Activated T-helper 2 cell treated with anti-CD3 and anti-CD28 coated beads, Interferon-gamma antibody, Interleukin-2, Interleukin-4, amounts not matched to agents 10 μg/mL and 5 μg/mL and 100 μg/mL, durations not matched to agents 14 hours and 24 hours and 36 hours (primary cell): Measurements from ENCODE around the gene KIAA0753. TPM values are rescaled to one million over a fixed set of nuclear protein-coding genes. Genes with fewer than 3 reads are reported as not detected.
A peak's percentile ranks its signal among the peaks of the same experiment; 100 is the strongest.

Source experiments
- DNase-seq: peaks from one replicate; pipeline ENCODE4 v3.0.0; 2021; ENCODE audit warnings: low spot score
- H3K27ac Mint-ChIP-seq: one replicate; pipeline ENCODE4 v1.8.0; 2021; ENCODE audit warnings: mixed read lengths
- H3K27me3 Mint-ChIP-seq: one replicate; pipeline ENCODE4 v1.8.0; 2021; ENCODE audit warnings: low read depth, mixed read lengths
- H3K36me3 Mint-ChIP-seq: one replicate; pipeline ENCODE4 v1.8.0; 2021; ENCODE audit warnings: low read depth, mixed read lengths
- H3K4me1 Mint-ChIP-seq: one replicate; pipeline ENCODE4 v1.8.0; 2021; ENCODE audit warnings: low read depth, mixed read lengths
- H3K4me3 Mint-ChIP-seq: one replicate; pipeline ENCODE4 v1.8.0; 2021; ENCODE audit warnings: low read depth, mild to moderate bottlenecking, moderate library complexity, mixed read lengths
- H3K9me3 Mint-ChIP-seq: one replicate; pipeline ENCODE4 v1.8.0; 2021; ENCODE audit warnings: mixed read lengths
- intact Hi-C: fragments of 100-400 bp; cut with micrococcal nuclease; formaldehyde crosslinking; loops from one replicate; pipeline ENCODE4 v1.15.1; 2023
- total RNA-seq: library from RNA; stranded (reverse); gene quantifications from 2 replicates; pipeline ENCODE4 v1.2.3, GENCODE V29; 2022

Gene KIAA0753
- total RNA-seq, 1 donor from 2014 or later, result 24.7 TPM

GRCh38 chr17:6551869-6552531 lies 88.5 kb downstream of the KIAA0753 start:
- H3K4me1 Mint-ChIP-seq, result peaks cover 18% of the 10 kb centered on the region
- H3K9me3 Mint-ChIP-seq, result no peaks in the 10 kb centered on the region
- H3K27ac Mint-ChIP-seq, result no peak overlapping the region
- H3K27me3 Mint-ChIP-seq, result peaks cover 33% of the 10 kb centered on the region
- no peaks in the 10 kb centered on the region for H3K36me3 Mint-ChIP-seq
- no peak for DNase-seq
- no peak overlapping the region for H3K4me3 Mint-ChIP-seq
- intact Hi-C loops, result no loop called here

- no peak overlapping the region for H3K27ac Mint-ChIP-seq
- no peak overlapping the region for H3K4me3 Mint-ChIP-seq
- intact Hi-C loops, result no loop called here
- H3K36me3 Mint-ChIP-seq, result no peaks in the 10 kb centered on the region
- H3K4me1 Mint-ChIP-seq, result peaks cover 18% of the 10 kb centered on the region
- H3K9me3 Mint-ChIP-seq, result no peaks in the 10 kb centered on the region
- DNase-seq, result no peak
- peaks cover 29% of the 10 kb centered on the region for H3K27me3 Mint-ChIP-seq
Measured at GRCh38 chr17:6551356-6551755, 89.2 kb downstream of the KIAA0753 start.

GRCh38 chr17:6549384-6550036 lies 91.0 kb downstream of the KIAA0753 start:
- Mint-ChIP-seq H3K9me3 (no peaks in the 10 kb centered on the region), H3K27me3 (peaks cover 18% of the 10 kb centered on the region), H3K4me1 (peaks cover 9% of the 10 kb centered on the region), H3K4me3 (no peak overlapping the region), H3K27ac (no peak overlapping the region), H3K36me3 (no peaks in the 10 kb centered on the region)
- intact Hi-C loops, result no loop called here
- no peak for DNase-seq

GRCh38 chr17:6548578-6549330 lies 91.8 kb downstream of the KIAA0753 start:
- H3K27me3 Mint-ChIP-seq, result peaks cover 10% of the 10 kb centered on the region
- peaks cover 9% of the 10 kb centered on the region for H3K4me1 Mint-ChIP-seq
- intact Hi-C loops, result no loop called here
- DNase-seq, result peak; percentile 20
- no peak overlapping the region for H3K27ac Mint-ChIP-seq
- no peak overlapping the region for H3K4me3 Mint-ChIP-seq
- H3K36me3 Mint-ChIP-seq, result no peaks in the 10 kb centered on the region
- no peaks in the 10 kb centered on the region for H3K9me3 Mint-ChIP-seq

GRCh38 chr17:6548034-6548433 lies 92.5 kb downstream of the KIAA0753 start:
- H3K4me3 Mint-ChIP-seq, result no peak overlapping the region
- no peaks in the 10 kb centered on the region for H3K9me3 Mint-ChIP-seq
- peaks cover 9% of the 10 kb centered on the region for H3K4me1 Mint-ChIP-seq
- H3K27ac Mint-ChIP-seq, result no peak overlapping the region
- no peak for DNase-seq
- no peaks in the 10 kb centered on the region for H3K36me3 Mint-ChIP-seq
- H3K27me3 Mint-ChIP-seq, result peaks cover 3% of the 10 kb centered on the region
- intact Hi-C loops, result no loop called here

GRCh38 chr17:6547336-6547735 lies 93.2 kb downstream of the KIAA0753 start:
- Mint-ChIP-seq H3K27ac (no peak overlapping the region), H3K36me3 (no peaks in the 10 kb centered on the region), H3K27me3 (peaks cover under 1% of the 10 kb centered on the region), H3K4me1 (peaks cover 9% of the 10 kb centered on the region), H3K4me3 (no peak overlapping the region), H3K9me3 (no peaks in the 10 kb centered on the region)
- intact Hi-C loops, result no loop called here
- DNase-seq, result no peak

- Mint-ChIP-seq H3K9me3 (no peaks in the 10 kb centered on the region), H3K27me3 (no peaks in the 10 kb centered on the region), H3K36me3 (no peaks in the 10 kb centered on the region), H3K4me3 (no peak overlapping the region), H3K27ac (no peak overlapping the region), H3K4me1 (peaks cover 9% of the 10 kb centered on the region)
- intact Hi-C loops, result no loop called here
- no peak for DNase-seq
Measured at GRCh38 chr17:6546069-6546718, 94.3 kb downstream of the KIAA0753 start.

GRCh38 chr17:6545291-6545690 lies 95.2 kb downstream of the KIAA0753 start:
- intact Hi-C loops, result no loop called here
- H3K9me3 Mint-ChIP-seq, result no peaks in the 10 kb centered on the region
- DNase-seq, result no peak
- H3K27me3 Mint-ChIP-seq, result no peaks in the 10 kb centered on the region
- no peak overlapping the region for H3K4me3 Mint-ChIP-seq
- H3K4me1 Mint-ChIP-seq, result peaks cover 9% of the 10 kb centered on the region
- H3K36me3 Mint-ChIP-seq, result no peaks in the 10 kb centered on the region
- no peak overlapping the region for H3K27ac Mint-ChIP-seq

GRCh38 chr17:6544011-6544370 lies 96.5 kb downstream of the KIAA0753 start:
- H3K27me3 Mint-ChIP-seq, result no peaks in the 10 kb centered on the region
- no peak overlapping the region for H3K27ac Mint-ChIP-seq
- H3K4me3 Mint-ChIP-seq, result no peak overlapping the region
- intact Hi-C loops, result no loop called here
- no peaks in the 10 kb centered on the region for H3K9me3 Mint-ChIP-seq
- H3K36me3 Mint-ChIP-seq, result no peaks in the 10 kb centered on the region
- peaks cover 8% of the 10 kb centered on the region for H3K4me1 Mint-ChIP-seq
- no peak for DNase-seq

GRCh38 chr17:6543079-6544010 lies 97.2 kb downstream of the KIAA0753 start:
- H3K4me3 Mint-ChIP-seq, result no peak overlapping the region
- H3K27ac Mint-ChIP-seq, result no peak overlapping the region
- intact Hi-C loops, result no loop called here

GRCh38 chr17:6542577-6542976 lies 97.9 kb downstream of the KIAA0753 start:
- H3K4me1 Mint-ChIP-seq, result no peaks in the 10 kb centered on the region
- H3K36me3 Mint-ChIP-seq, result no peaks in the 10 kb centered on the region
- intact Hi-C loops, result no loop called here
- H3K4me3 Mint-ChIP-seq, result no peak overlapping the region
- no peak overlapping the region for H3K27ac Mint-ChIP-seq
- no peaks in the 10 kb centered on the region for H3K27me3 Mint-ChIP-seq
- no peak for DNase-seq
- H3K9me3 Mint-ChIP-seq, result no peaks in the 10 kb centered on the region

More at GRCh38 chr17:6543079-6544010, 97.2 kb downstream of the KIAA0753 start:
- Mint-ChIP-seq H3K36me3 (no peaks in the 10 kb centered on the region), H3K4me1 (peaks cover 2% of the 10 kb centered on the region), H3K9me3 (no peaks in the 10 kb centered on the region), H3K27me3 (no peaks in the 10 kb centered on the region)
- DNase-seq, result no peak

- no peak overlapping the region for H3K4me3 Mint-ChIP-seq
- DNase-seq, result no peak
- H3K27me3 Mint-ChIP-seq, result no peaks in the 10 kb centered on the region
- intact Hi-C loops, result no loop called here
- H3K4me1 Mint-ChIP-seq, result no peaks in the 10 kb centered on the region
- H3K27ac Mint-ChIP-seq, result no peak overlapping the region
- H3K36me3 Mint-ChIP-seq, result no peaks in the 10 kb centered on the region
- no peaks in the 10 kb centered on the region for H3K9me3 Mint-ChIP-seq
Measured at GRCh38 chr17:6541886-6542285, 98.6 kb downstream of the KIAA0753 start.
